ENCODE results near the gene ZNF629.

The ZNF629 gene

GRCh38 chr16:30766206-30766932, 20.6 kb downstream of the ZNF629 start:
- no peak for DNase-seq

DNA sequence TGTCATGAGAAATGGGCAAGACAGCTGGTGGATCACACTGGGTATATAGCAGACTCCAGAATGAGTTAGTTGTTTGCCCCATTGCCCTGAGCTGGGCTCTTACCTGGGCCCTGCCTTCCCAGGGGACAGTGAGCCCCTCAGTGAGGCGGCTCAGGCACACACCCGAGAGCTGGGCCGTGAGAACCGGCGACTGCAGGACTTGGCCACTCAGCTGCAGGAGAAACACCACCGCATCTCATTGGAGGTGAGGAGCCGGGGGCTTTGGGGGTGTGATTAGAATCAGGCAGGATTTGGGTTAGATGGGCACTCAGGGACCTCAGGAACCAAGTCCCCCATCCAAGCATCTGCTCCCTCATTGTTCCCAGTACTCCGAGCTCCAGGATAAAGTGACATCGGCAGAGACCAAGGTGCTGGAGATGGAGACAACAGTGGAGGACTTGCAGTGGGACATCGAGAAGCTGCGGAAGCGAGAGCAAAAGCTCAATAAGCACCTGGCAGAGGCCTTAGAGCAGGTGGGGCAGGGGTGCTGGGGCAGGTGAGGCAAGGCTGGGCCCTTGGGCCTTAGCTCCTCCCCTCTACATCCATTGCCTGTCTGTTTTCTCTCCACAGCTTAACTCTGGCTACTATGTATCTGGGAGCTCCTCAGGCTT, 22.1 kb downstream of the ZNF629 start:
- no peak for DNase-seq

DNA sequence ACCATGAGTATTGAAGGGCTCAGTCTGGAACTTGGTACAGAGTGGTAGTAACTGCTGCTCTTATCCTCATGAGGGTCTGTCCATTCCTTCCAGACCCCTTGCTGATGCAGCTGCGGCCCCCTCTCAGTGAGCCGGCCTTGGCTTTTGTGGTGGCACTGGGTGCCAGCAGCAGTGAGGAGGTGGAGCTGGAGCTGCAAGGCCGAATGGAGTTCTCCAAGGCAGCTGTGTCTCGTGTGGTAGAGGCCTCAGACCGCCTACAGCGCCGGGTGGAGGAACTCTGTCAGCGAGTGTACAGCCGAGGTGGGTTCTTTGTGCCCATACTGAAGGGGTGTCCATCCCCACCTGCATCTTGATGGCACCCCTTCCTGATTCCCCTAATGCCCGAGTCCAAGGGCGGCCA, 22.9 kb downstream of the ZNF629 start:
- DNase-seq = no peak

- DNase-seq = no peak
Observed at GRCh38 chr16:30762991-30763725, 23.8 kb downstream of the ZNF629 start.

GRCh38 chr16:30761928-30762902, 24.8 kb downstream of the ZNF629 start, which contains the start of the genes CFAP119 and RNF40:
TSS of gene CFAP119 (minus strand) at chr16:30762062. CDS start at chr16:30761748, 314 bp downstream.
TSS of gene RNF40 (plus strand) at chr16:30762322. CDS start at chr16:30762546, 224 bp downstream.
- DNase-seq = peak; percentile 98

GRCh38 chr16:30761427-30761927, 25.5 kb downstream of the ZNF629 start:
- DNase-seq = peak; percentile 47

- DNase-seq = no peak
Observed at GRCh38 chr16:30760577-30761426, 26.2 kb downstream of the ZNF629 start.

DNA sequence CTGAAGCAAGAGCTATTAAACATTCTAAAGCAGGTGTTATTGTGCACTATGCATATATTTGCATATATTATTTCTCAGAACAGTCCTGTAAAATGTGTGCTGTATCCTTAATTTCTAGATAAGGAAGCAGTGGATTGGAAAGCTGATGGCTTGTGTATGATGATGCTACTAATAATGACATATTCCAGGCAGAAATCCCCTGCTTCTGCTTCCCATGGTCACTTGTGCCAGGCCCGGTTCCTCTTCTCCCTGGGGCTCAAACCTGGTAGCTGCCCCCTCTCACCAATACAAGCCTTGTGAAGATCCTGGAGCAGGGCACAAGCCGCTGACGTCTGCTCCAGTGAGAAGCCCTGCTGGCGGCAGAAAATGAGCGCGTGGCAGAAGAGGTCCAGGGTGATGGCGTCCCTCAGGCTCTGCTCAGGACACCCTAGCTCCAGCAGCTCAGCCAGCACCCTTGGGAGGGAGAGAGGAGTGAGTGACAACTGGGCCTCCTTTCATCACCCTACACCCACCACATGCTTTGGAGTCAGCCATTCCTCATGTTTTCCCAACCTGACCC, 26.9 kb downstream of the ZNF629 start:
- DNase-seq = no peak

- DNase-seq = no peak
Observed at GRCh38 chr16:30758988-30759491, 28.0 kb downstream of the ZNF629 start.

GRCh38 chr16:30757316-30757715, 29.7 kb downstream of the ZNF629 start:
- no peak for DNase-seq

DNA sequence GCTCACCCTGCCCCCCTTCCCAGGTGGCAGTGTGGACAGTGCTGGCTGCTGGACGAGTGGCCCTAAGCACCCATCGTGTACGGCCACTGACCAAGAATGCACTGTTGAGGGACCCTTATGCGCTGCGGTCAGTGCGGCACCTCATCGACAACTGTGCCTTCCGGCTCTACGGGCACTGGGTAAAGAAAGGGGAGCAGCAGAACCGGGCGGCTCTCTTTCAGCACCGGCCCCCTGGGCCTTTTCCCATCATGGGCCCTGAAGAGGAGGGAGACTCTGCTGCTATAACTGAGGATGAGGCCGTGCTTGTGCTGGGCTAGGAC, 30.3 kb downstream of the ZNF629 start:
- DNase-seq = no peak

GRCh38 chr16:30755955-30756780, 30.8 kb downstream of the ZNF629 start:
- no peak for DNase-seq

DNA sequence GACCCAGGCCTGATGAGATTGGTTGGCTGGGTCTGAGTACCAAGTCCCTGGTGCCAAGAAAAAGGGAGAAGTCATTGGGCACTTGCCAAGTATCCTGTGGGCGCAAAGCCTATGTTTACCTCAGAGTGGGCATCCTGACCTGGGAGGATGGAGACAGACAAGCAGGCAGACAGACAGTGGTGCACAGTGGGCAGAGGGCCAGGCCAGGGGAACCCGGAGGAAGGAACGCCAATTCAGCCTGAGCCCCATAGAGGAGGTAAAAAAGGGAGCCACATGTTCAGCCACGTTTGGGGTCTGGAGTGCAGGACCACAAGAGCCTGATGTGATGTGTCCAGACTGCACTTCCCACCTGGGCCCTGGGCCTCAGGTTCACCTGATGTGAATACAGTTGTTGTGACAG, 33.4 kb downstream of the ZNF629 start:
- DNase-seq = no peak

GRCh38 chr16:30750876-30751465, 36.0 kb downstream of the ZNF629 start:
- no peak for DNase-seq

- no peak for DNase-seq
Observed at GRCh38 chr16:30750201-30750600, 36.8 kb downstream of the ZNF629 start.

- DNase-seq = no peak
Observed at GRCh38 chr16:30748634-30749445, 38.2 kb downstream of the ZNF629 start.

DNA sequence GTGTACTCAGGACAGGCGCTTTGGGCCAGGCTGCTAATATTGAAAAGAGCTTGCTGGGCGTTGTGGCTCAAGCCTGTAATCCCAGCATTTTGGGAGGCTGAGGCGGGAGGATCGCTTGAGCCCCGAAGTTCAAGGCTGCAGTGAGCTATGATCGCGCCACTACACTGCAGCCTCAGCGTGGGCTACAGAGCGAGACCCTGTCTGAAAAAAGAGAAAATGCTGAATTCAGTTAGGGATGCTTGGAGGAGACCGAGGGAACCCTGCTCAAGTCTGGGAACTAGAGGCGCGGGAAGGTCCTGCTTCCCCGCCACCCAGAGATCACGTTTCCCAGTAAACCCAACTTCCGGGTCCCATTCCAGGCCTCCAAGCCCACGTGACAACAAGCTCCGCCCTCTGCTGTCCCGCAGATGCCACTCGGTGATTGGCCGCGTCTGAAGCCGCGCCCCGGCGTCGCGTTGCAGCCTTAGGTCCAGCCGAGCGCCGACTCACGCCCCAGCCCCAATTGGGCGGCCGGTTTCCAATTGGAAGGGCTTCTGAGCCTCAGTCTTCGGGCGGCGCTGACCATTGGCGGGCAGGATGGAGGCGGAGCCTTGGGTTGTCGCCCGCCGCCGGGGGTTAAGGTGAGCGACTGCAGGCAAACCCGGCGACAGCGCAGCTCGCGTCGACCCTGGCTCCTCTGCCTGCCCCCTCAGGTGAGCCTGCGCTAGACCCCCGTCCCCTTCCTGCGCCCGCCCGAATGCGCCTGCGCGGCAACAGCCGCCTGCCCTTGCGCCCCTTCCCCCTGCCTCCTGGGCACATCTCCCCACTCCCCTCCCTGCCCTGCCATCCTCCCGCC, 39.0 kb downstream of the ZNF629 start, which contains the start of gene PHKG2:
Gene PHKG2 (plus strand): TSS at position 627 of the 835 bp plus-strand sequence. CDS start 396 bp downstream, outside the sequence.
- peak; percentile 98 for DNase-seq

All from DMS79 treated with DMSO at 0.1 percent for 48 hours (cell line).